Measurements from ENCODE around the gene TMEM247.

DNA sequence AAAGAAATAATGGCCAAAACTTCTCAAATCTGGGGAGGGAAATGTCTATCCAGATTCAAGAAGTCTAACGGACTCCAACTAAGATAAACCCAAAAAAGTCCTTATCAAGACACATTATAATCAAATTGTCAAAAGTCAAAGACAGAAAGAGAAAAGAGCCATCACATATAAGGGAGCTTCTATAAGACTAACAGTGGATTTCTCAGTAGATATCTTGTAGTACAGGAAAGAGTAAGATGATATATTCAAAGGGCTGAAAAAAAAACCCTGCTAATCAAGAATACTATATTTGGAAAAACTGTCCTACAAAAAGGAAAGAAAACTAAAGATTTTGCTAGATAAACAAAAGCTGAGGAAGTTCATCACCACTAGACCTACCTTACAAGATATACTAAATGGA is 35.4 kb downstream of the TMEM247 start:
- TF ChIP-seq CTCF (IDR thresholded peaks at IDR 0.05) (no peak), POLR2AphosphoS5 (IDR thresholded peaks at IDR 0.05) (no peak)

All from suprapubic skin (tissue), 3 donors.